Mesendoderm (in vitro differentiated cells): Measurements from ENCODE around the gene NSFL1C.

Experiments
- DNase-seq: peaks from one replicate; pipeline ENCODE4 v3.0.0; 2013
- H2AK5ac ChIP-seq: 2 replicates; pipeline ENCODE4 v1.6.1; 2013; ENCODE audit warnings: low read length, inconsistent platforms
- H2BK120ac ChIP-seq: 2 replicates; pipeline ENCODE4 v1.6.1; 2013; ENCODE audit warnings: low read depth, mild to moderate bottlenecking, low read length, moderate library complexity, mixed read lengths
- H2BK15ac ChIP-seq: replicated peaks from 2 replicates; pipeline ENCODE4 v1.6.1; 2013; ENCODE audit warnings: low read depth, mild to moderate bottlenecking, moderate library complexity
- H2BK5ac ChIP-seq: 2 replicates; pipeline ENCODE4 v1.6.1; 2013; ENCODE audit warnings: low read length, inconsistent platforms
- H3K18ac ChIP-seq: 2 replicates; pipeline ENCODE4 v1.6.1; 2013; ENCODE audit warnings: mild to moderate bottlenecking, low read length, mixed read lengths
- H3K23ac ChIP-seq: one replicate; pipeline ENCODE4 v1.6.1; 2013; ENCODE audit warnings: low read length
- H3K27ac ChIP-seq: 2 replicates; pipeline ENCODE4 v1.5.1; 2013; ENCODE audit warnings: low read depth, mild to moderate bottlenecking, inconsistent platforms, low read length, moderate library complexity
- H3K27me3 ChIP-seq: 2 replicates; pipeline ENCODE4 v1.6.1; 2013; ENCODE audit warnings: low read length, control low read depth, mild to moderate bottlenecking, inconsistent platforms; ENCODE audit not compliant: insufficient read depth, poor library complexity
- H3K36me3 ChIP-seq: 2 replicates; pipeline ENCODE4 v1.6.1; 2013; ENCODE audit warnings: low read length, inconsistent platforms; ENCODE audit not compliant: control insufficient read depth, insufficient read depth
- H3K4ac ChIP-seq: one replicate; pipeline ENCODE4 v1.6.1; 2013; ENCODE audit warnings: low read depth, mild to moderate bottlenecking, low read length, moderate library complexity
- H3K4me1 ChIP-seq: 2 replicates; pipeline ENCODE4 v1.6.1; 2013; ENCODE audit warnings: low read depth, low read length, inconsistent platforms; ENCODE audit not compliant: control insufficient read depth
- H3K4me2 ChIP-seq: 2 replicates; pipeline ENCODE4 v1.6.1; 2013; ENCODE audit warnings: low read length
- H3K4me3 ChIP-seq: 2 replicates; pipeline ENCODE4 v1.5.1; 2013; ENCODE audit warnings: mild to moderate bottlenecking, low read length
- H3K56ac ChIP-seq: one replicate; pipeline ENCODE4 v1.6.1; 2013; ENCODE audit warnings: low read length
- H3K79me1 ChIP-seq: 2 replicates; pipeline ENCODE4 v1.6.1; 2013; ENCODE audit warnings: low read length, inconsistent platforms
- H3K79me2 ChIP-seq: 2 replicates; pipeline ENCODE4 v1.6.1; 2013; ENCODE audit warnings: mild to moderate bottlenecking, low read length; ENCODE audit not compliant: control insufficient read depth, insufficient read depth
- H3K9ac ChIP-seq: 2 replicates; pipeline ENCODE4 v1.6.1; 2013; ENCODE audit warnings: low read length, inconsistent platforms
- H4K5ac ChIP-seq: one replicate; pipeline ENCODE4 v1.6.1; 2013; ENCODE audit warnings: low read length
- H4K8ac ChIP-seq: one replicate; pipeline ENCODE4 v1.6.1; 2013; ENCODE audit warnings: low read depth, mild to moderate bottlenecking, control low read depth, low read length, moderate library complexity
- WGBS: extraction: QIAGEN DNeasy Blood & Tissue Kit; methylation state at CpG from one replicate; pipeline ENCODE4 v1.1.7; 2013; ENCODE audit warnings: low lambda C conversion rate, missing lambda C conversion rate; ENCODE audit not compliant: insufficient coverage; ENCODE audit errors: extremely low coverage; 5-methylcytosine and 5-hydroxymethylcytosine counted together

NSFL1C gene

DNA sequence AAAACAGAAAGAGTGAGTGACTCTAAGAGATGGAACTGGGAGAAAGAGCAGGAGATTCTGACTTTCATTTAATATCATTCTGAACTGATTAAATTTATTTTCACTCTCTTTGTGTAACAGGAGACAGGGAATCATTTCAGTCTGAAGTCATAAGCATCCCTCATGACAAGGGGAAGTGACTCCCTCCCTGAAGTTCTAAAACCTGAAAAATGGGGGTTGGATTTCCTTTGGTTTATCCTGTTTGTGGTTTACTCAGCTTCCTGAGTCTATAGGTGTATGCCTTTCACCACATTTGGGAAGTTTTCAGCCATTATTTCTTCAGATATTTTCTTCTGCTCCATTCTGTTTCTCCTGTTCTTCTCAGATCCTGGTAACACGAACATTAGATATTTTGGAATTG lies 70.4 kb downstream of the NSFL1C start:
- Histone ChIP-seq H3K4me1 (peaks cover 2% of the 10 kb centered on the region), H3K9ac (no peak overlapping the region), H2AK5ac (no peak overlapping the region), H3K56ac (no peak overlapping the region), H3K4me2 (no peak overlapping the region), H3K4me3 (no peak overlapping the region), H3K18ac (no peak overlapping the region), H3K79me1 (peaks cover 7% of the 10 kb centered on the region), H3K23ac (no peak overlapping the region), H3K36me3 (no peaks in the 10 kb centered on the region), H2BK15ac (no peak overlapping the region), H3K4ac (no peak overlapping the region), H3K79me2 (peaks cover 15% of the 10 kb centered on the region), H4K8ac (no peak overlapping the region), H3K27ac (no peak overlapping the region), H2BK5ac (no peak overlapping the region), H4K5ac (no peak overlapping the region), H2BK120ac (no peak overlapping the region), H3K27me3 (no peaks in the 10 kb centered on the region)
- DNase-seq: no peak
- no CpG with 5 or more reads among the region's 1 CpG for WGBS

DNA sequence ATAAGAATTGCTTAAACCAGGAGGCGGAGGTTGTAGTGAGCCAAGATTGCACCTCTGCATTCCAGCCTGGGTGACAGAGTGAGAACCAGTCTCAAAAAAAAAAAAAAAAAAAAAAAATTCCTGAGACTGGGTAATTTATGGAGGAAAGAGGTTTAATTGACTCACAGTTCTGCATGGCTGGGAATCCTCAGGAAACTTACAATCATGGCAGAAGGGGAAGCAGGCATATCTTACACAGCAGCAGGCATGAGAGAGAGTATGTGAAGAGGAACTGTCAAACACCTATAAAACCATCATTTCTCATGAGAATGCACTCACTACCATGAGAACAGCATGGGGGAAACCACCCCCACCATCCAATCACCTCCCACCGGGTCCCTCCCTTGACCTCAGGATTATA lies 72.0 kb downstream of the NSFL1C start:
- H3K4ac ChIP-seq: no peak overlapping the region
- H2BK15ac ChIP-seq: no peak overlapping the region
- no peak overlapping the region for H3K9ac ChIP-seq
- H3K23ac ChIP-seq: no peak overlapping the region
- H2AK5ac ChIP-seq: no peak overlapping the region
- no CpG with 5 or more reads among the region's 2 CpGs for WGBS
- no peak overlapping the region for H4K8ac ChIP-seq
- DNase-seq: no peak
- H2BK120ac ChIP-seq: no peak overlapping the region
- H4K5ac ChIP-seq: no peak overlapping the region
- H3K36me3 ChIP-seq: no peaks in the 10 kb centered on the region
- H3K27me3 ChIP-seq: no peaks in the 10 kb centered on the region
- no peak overlapping the region for H3K18ac ChIP-seq
- peaks cover 20% of the 10 kb centered on the region for H3K79me1 ChIP-seq
- no peak overlapping the region for H3K56ac ChIP-seq
- H3K4me2 ChIP-seq: no peak overlapping the region
- H2BK5ac ChIP-seq: no peak overlapping the region
- peaks cover 30% of the 10 kb centered on the region for H3K79me2 ChIP-seq
- no peak overlapping the region for H3K27ac ChIP-seq
- no peak overlapping the region for H3K4me3 ChIP-seq
- H3K4me1 ChIP-seq: peaks cover 10% of the 10 kb centered on the region

DNA sequence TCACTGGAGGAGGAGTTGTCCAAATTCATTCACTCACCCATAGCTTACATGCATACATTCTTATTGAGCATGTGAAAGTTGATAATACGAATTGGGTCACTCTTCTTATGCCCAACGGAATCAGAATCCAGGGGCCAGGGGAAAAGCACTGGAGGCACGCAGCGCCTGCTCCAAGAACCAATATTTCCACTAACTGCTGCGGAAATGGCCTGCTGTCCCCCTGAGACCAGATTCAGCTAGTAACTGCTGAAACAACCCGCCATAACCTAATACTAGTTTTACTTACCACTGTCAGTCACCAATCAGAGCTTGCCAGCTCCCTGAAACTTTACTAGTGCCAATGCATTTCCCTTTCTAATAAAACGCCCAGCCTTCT lies 73.2 kb downstream of the NSFL1C start:
- no peak overlapping the region for H3K27ac ChIP-seq
- peak overlapping the region; percentile 7 for H4K8ac ChIP-seq
- peaks cover 21% of the 10 kb centered on the region for H3K79me1 ChIP-seq
- H3K4ac ChIP-seq: no peak overlapping the region
- peak overlapping the region; percentile 51 for H3K4me3 ChIP-seq
- H2BK5ac ChIP-seq: no peak overlapping the region
- no peak for DNase-seq
- H3K36me3 ChIP-seq: no peaks in the 10 kb centered on the region
- peak overlapping the region; percentile 66 for H3K9ac ChIP-seq
- H3K56ac ChIP-seq: peak overlapping the region; percentile 91
- H3K4me2 ChIP-seq: peak overlapping the region; percentile 93
- no peak overlapping the region for H2BK120ac ChIP-seq
- peaks cover 11% of the 10 kb centered on the region for H3K4me1 ChIP-seq
- H3K23ac ChIP-seq: no peak overlapping the region
- H2AK5ac ChIP-seq: no peak overlapping the region
- H4K5ac ChIP-seq: no peak overlapping the region
- no peaks in the 10 kb centered on the region for H3K27me3 ChIP-seq
- H3K79me2 ChIP-seq: peaks cover 41% of the 10 kb centered on the region
- no peak overlapping the region for H3K18ac ChIP-seq
- H2BK15ac ChIP-seq: no peak overlapping the region
- no CpG with 5 or more reads among the region's 7 CpGs for WGBS

DNA sequence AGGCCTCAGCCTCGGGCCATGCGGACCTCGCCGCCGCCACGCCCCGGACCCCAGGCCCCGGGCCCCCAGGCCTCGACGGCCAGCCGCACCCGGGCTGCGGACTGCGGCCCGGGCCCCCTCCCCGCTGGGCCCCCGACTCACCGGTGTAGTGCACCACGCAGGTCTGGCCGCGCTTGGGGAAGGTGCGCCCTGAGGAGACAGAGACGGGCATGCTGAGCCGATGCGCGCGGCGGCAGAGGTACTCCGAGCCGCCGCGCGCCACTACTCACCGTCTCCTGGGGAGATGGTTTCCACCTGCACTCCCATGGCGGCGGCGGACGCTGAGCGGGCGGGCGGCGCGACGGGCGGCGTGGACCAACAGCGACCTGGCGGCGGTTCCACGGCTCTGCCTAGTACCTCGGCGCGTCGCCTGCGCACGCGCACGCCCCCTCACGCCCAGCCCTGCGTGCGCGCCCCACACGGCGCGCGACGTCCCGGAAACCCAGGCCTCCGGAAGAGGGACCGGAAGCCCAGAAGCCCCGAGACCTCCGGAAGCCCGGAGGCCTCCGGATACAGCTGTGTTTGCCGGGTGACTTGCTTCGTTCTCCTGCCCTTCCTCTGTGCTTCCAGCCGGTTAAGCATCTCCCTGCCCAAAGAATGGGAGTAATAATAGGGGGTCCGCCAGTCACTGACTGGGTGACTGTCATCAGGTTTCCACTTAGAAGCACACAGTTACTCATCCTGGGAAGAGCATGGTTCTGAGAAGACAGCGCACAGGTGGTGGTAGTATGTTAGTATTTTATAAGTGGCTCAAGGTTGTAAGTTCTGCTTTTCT lies 73.7 kb downstream of the NSFL1C start, which contains the start of gene FKBP1A:
Gene FKBP1A, minus strand, starts transcription at position 362 of the 814 bp plus-strand sequence. Its CDS starts 56 bp downstream, at position 306.
- no peak within 1 kb of the TSS for H2BK5ac ChIP-seq
- DNase-seq: peak; percentile 89
- H3K4me3 ChIP-seq: peak within 1 kb of the TSS; percentile 92
- H3K9ac ChIP-seq: peak within 1 kb of the TSS; percentile 92
- H3K4me1 ChIP-seq: peaks cover 11% of the 10 kb centered on the region
- H4K5ac ChIP-seq: no peak within 1 kb of the TSS
- peak within 1 kb of the TSS; percentile 93 for H3K56ac ChIP-seq
- peak within 1 kb of the TSS; percentile 52 for H3K18ac ChIP-seq
- H3K27me3 ChIP-seq: no peaks in the 10 kb centered on the region
- H4K8ac ChIP-seq: peak within 1 kb of the TSS; percentile 7
- WGBS: no CpG with 5 or more reads among the region's 79 CpGs
- peak within 1 kb of the TSS; percentile 96 for H3K4me2 ChIP-seq
- H2BK120ac ChIP-seq: no peak within 1 kb of the TSS
- peak within 1 kb of the TSS; percentile 35 for H3K27ac ChIP-seq
- no peak within 1 kb of the TSS for H2BK15ac ChIP-seq
- H3K36me3 ChIP-seq: no peaks in the 10 kb centered on the region
- peak within 1 kb of the TSS; percentile 94 for H2AK5ac ChIP-seq
- peaks cover 23% of the 10 kb centered on the region for H3K79me1 ChIP-seq
- H3K79me2 ChIP-seq: peaks cover 47% of the 10 kb centered on the region
- H3K23ac ChIP-seq: peak within 1 kb of the TSS; percentile 80
- peak within 1 kb of the TSS; percentile 92 for H3K4ac ChIP-seq

DNA sequence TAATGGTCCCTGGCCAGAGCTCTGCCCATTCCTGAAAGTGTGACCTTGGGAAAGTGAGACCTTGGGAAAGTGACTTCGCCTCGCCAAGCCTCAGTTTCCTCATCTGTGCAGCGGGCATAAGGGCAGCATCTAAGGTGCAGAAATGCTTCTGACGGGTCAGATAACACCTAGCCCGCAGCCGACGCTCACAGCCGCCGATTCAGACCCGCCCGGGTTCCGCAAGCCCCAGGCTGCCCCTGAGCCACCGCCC lies 74.3 kb downstream of the NSFL1C start:
- Histone ChIP-seq H3K4me1 (peaks cover 11% of the 10 kb centered on the region), H2BK15ac (no peak overlapping the region), H3K9ac (peak overlapping the region; percentile 92), H3K79me1 (peaks cover 23% of the 10 kb centered on the region), H2AK5ac (peak overlapping the region; percentile 94), H3K56ac (peak overlapping the region; percentile 93), H3K4me2 (peak overlapping the region; percentile 96), H3K36me3 (no peaks in the 10 kb centered on the region), H3K4me3 (peak overlapping the region; percentile 92), H4K8ac (no peak overlapping the region), H3K27ac (no peak overlapping the region), H2BK5ac (no peak overlapping the region), H4K5ac (no peak overlapping the region), H3K27me3 (no peaks in the 10 kb centered on the region), H3K79me2 (peaks cover 52% of the 10 kb centered on the region), H3K18ac (peak overlapping the region; percentile 52), H2BK120ac (no peak overlapping the region), H3K4ac (peak overlapping the region; percentile 92), H3K23ac (peak overlapping the region; percentile 80)
- DNase-seq: no peak
- WGBS: no CpG with 5 or more reads among the region's 13 CpGs
